Activated T-cell treated with anti-CD3 and anti-CD28 coated beads, Interleukin-2, amount 50 U/mL, for 4 hours (primary cell): ENCODE results near the gene AP3S2. TPM values are rescaled to one million over a fixed set of nuclear protein-coding genes. Genes with fewer than 3 reads are reported as not detected.
"Not testable (repeated sequence)": the region's sequence is repeated elsewhere in the genome, so short reads cannot be mapped to it uniquely, and the experiment has no call there.

Experiments
- ATAC-seq, 2 donors: fragments of 200-7000 bp; cut with Tn5 transposase; one replicate each; pipeline ENCODE4 v1.10.0; 2021
- DNase-seq: peaks from one replicate; pipeline ENCODE4 v3.0.0-alpha.2; 2020
- H3K27me3 Mint-ChIP-seq: one replicate; pipeline ENCODE4 v1.8.0; 2021; ENCODE audit warnings: low read depth, mixed read lengths
- H3K36me3 Mint-ChIP-seq: one replicate; pipeline ENCODE4 v1.8.0; 2022; ENCODE audit warnings: mixed read lengths; ENCODE audit not compliant: insufficient read depth
- H3K4me1 Mint-ChIP-seq: one replicate; pipeline ENCODE4 v1.8.0; 2021; ENCODE audit warnings: low read depth, mixed read lengths
- H3K4me3 Mint-ChIP-seq: one replicate; pipeline ENCODE4 v1.8.0; 2021; ENCODE audit warnings: mild to moderate bottlenecking, moderate library complexity, mixed read lengths
- H3K9me3 Mint-ChIP-seq: one replicate; pipeline ENCODE4 v1.8.0; 2021; ENCODE audit warnings: mixed read lengths
- total RNA-seq, 3 donors: library from RNA; stranded (reverse); gene quantifications; one replicate each; pipeline ENCODE4 v1.2.1, GENCODE V29; 2021

The AP3S2 gene
- total RNA-seq, 3 donors from 2014 or later: 15.2 to 17.4 (median 17.1) TPM

DNA sequence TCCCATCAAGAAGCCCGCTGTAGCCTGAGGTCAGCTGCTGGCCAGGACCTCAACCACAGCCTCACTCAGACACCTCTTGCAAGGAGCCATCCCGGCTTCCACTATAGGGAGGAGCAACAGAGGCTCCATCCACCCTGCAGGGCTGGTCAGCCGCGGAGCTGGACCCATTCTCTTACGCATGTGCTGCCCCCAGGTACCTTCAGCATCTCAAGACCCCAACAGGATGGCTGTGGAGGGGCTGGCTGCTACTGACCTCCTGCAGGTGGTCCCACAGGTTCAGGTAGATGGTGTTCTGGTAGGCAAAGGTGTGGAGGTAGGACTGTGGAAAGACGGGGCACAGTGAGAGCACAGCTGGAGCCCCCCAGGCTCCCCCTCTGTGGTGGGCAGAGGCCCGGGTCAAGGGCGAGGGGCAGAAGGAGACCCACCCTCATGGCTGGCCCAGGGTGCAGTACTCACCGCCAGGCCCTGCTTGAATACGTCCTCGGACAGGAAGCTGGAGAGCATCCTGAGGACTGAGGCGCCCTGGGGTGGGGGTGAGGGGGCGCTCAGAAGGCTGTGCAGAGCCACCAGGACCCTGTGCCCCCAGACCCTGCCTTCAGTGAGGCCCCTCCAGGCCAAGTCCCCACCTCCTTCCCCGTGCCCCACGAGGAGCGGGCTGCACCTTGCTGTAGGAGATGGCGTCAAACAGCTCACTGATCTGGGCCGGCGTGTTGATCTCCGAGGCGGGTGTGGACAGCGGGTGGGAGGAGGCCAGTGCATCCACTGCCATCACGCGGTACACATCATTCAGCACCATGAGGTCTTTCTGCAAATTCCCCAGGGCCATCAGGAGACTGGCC, 90.6 kb downstream of the AP3S2 start:
- H3K9me3 Mint-ChIP-seq: no peaks in the 10 kb centered on the region
- ATAC-seq (no peak), DNase-seq (no peak)
- peaks cover 8% of the 10 kb centered on the region for H3K27me3 Mint-ChIP-seq
- no peaks in the 10 kb centered on the region for H3K36me3 Mint-ChIP-seq
- H3K4me1 Mint-ChIP-seq: no peaks in the 10 kb centered on the region
- no peak overlapping the region for H3K4me3 Mint-ChIP-seq

GRCh38 chr15:89802231-89802928, 91.4 kb downstream of the AP3S2 start:
- no peak overlapping the region for H3K4me3 Mint-ChIP-seq
- H3K9me3 Mint-ChIP-seq: no peaks in the 10 kb centered on the region
- H3K36me3 Mint-ChIP-seq: no peaks in the 10 kb centered on the region
- DNase-seq: no peak
- H3K4me1 Mint-ChIP-seq: no peaks in the 10 kb centered on the region
- no peak for ATAC-seq
- H3K27me3 Mint-ChIP-seq: peaks cover 8% of the 10 kb centered on the region

GRCh38 chr15:89801471-89802195, 92.2 kb downstream of the AP3S2 start:
- H3K4me1 Mint-ChIP-seq: no peaks in the 10 kb centered on the region
- peaks cover 8% of the 10 kb centered on the region for H3K27me3 Mint-ChIP-seq
- ATAC-seq (no peak), DNase-seq (no peak)
- no peaks in the 10 kb centered on the region for H3K36me3 Mint-ChIP-seq
- no peaks in the 10 kb centered on the region for H3K9me3 Mint-ChIP-seq
- no peak overlapping the region for H3K4me3 Mint-ChIP-seq

- Mint-ChIP-seq H3K4me1 (no peaks in the 10 kb centered on the region), H3K36me3 (no peaks in the 10 kb centered on the region)
Measured at GRCh38 chr15:89799918-89800498, 93.8 kb downstream of the AP3S2 start.

DNA sequence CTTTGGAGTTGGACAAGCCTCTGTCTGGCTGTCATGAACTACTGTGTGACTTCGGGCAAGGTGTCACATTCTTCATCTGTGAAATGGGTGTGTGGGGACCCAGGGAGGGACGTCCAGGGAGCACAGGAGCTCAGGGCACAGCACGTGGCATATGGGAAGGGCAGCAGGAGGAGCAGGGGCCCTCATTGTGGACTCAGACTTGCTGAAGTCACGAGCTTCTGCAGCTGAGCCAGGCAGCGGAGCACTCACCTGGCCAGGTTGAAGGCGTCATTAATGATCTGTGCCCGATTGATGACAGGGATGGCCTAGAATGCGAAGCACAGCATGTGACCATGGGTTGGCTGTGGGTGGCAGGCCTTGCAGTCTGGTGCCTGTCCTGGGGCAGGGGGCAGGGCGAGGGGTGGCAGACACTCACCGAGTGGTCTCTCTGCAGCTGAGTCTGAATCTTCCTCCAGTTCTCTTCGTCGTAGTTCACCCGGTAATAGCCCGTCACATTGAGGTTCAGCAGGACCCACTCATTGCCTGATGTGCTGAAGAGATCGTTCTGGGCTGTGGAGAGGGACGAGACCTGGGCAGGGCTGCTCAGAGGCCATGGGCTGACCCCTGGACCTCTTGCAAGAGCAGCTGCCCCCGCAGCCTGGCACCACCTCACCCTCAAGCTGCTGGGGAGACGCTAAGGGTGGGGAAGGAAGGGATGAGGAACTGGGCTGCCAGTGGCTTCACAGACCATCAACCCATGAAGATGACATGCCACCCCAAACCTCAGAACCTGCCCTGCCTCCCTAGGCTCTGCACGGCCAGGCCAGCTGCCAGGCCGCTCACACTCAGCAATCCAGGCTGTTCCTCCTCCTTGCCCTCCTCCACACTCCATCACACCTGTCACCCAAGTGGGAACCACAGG, 94.5 kb downstream of the AP3S2 start:
- no peak for ATAC-seq
- H3K4me3 Mint-ChIP-seq: no peak overlapping the region
- no peak for DNase-seq

More at GRCh38 chr15:89799918-89800498, 93.8 kb downstream of the AP3S2 start:
- H3K9me3 Mint-ChIP-seq: no peaks in the 10 kb centered on the region
- DNase-seq: no peak
- peaks cover 8% of the 10 kb centered on the region for H3K27me3 Mint-ChIP-seq
- no peak for ATAC-seq
- H3K4me3 Mint-ChIP-seq: no peak overlapping the region

DNA sequence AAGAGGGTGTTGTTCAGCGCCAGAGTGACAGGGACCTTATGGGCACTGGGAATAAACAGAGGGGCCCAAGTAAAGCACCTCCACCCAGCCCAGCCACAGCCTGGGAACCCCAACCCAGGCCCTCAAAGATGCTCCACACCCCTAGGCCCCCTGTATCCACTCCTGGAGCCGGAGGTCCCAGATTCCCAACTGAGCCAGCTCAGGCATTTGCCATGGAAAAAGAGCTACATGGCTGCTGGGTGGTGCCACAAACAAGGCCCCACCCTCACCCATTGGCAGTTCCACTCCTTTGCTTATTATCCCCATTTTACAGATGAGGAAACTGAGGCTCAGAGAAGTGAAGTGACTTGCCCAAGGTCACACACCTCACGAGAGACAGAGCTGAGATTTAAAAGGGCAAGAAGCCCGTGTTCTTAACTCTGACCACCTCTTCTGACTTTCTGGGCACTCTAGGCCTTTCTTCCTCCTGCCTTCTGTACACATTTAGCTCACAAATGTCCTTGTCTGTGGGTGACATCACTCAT, 96.1 kb downstream of the AP3S2 start:
- H3K9me3 Mint-ChIP-seq: no peaks in the 10 kb centered on the region
- no peaks in the 10 kb centered on the region for H3K36me3 Mint-ChIP-seq
- no peak for ATAC-seq
- H3K27me3 Mint-ChIP-seq: peaks cover 8% of the 10 kb centered on the region
- DNase-seq: no peak
- H3K4me3 Mint-ChIP-seq: no peak overlapping the region
- H3K4me1 Mint-ChIP-seq: no peaks in the 10 kb centered on the region

More for the DNA sequence above, 94.5 kb downstream of the AP3S2 start:
- H3K9me3 Mint-ChIP-seq: no peaks in the 10 kb centered on the region
- peaks cover 8% of the 10 kb centered on the region for H3K27me3 Mint-ChIP-seq
- H3K36me3 Mint-ChIP-seq: no peaks in the 10 kb centered on the region
- no peaks in the 10 kb centered on the region for H3K4me1 Mint-ChIP-seq

DNA sequence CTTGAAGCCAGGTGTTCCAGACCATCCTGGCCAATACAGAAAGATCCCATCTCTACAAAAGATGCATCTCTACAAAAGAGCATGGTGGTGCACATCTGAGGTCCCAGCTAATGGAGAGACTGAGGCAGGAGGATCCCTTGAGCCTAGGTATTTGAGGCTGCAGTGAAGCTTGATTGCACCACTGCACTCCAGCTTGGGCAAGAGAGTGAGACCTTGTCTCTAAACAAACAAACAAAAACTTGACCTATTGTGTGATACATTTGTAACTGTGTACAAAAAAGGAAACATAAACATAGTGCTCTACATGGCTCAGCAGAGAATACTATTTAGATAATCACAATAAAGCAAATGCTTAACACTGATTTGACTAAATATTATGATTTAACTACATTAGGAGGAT, 97.8 kb downstream of the AP3S2 start:
- no peaks in the 10 kb centered on the region for H3K4me1 Mint-ChIP-seq
- H3K4me3 Mint-ChIP-seq: no peak overlapping the region
- DNase-seq (no peak), ATAC-seq (no peak)
- H3K36me3 Mint-ChIP-seq: no peaks in the 10 kb centered on the region
- H3K9me3 Mint-ChIP-seq: no peaks in the 10 kb centered on the region
- H3K27me3 Mint-ChIP-seq: peaks cover 5% of the 10 kb centered on the region

GRCh38 chr15:89794627-89795241, 99.1 kb downstream of the AP3S2 start:
- ATAC-seq (no peak), DNase-seq (no peak)
- Mint-ChIP-seq H3K36me3 (no peaks in the 10 kb centered on the region), H3K4me3 (no peak overlapping the region), H3K4me1 (no peaks in the 10 kb centered on the region), H3K27me3 (no peaks in the 10 kb centered on the region), H3K9me3 (no peaks in the 10 kb centered on the region)

- H3K9me3 Mint-ChIP-seq: peaks cover 8% of the 10 kb centered on the region
- ATAC-seq (no peak), DNase-seq (no peak)
- H3K4me1 Mint-ChIP-seq: no peaks in the 10 kb centered on the region
- H3K27me3 Mint-ChIP-seq: no peaks in the 10 kb centered on the region
- H3K36me3 Mint-ChIP-seq: no peaks in the 10 kb centered on the region
- H3K4me3 Mint-ChIP-seq: no peak overlapping the region
Measured at GRCh38 chr15:89792106-89792805, 101.5 kb downstream of the AP3S2 start.

- H3K4me3 Mint-ChIP-seq: no peak overlapping the region
- peaks cover 8% of the 10 kb centered on the region for H3K9me3 Mint-ChIP-seq
- no peak for ATAC-seq
Measured at GRCh38 chr15:89790661-89791060, 103.1 kb downstream of the AP3S2 start.

DNA sequence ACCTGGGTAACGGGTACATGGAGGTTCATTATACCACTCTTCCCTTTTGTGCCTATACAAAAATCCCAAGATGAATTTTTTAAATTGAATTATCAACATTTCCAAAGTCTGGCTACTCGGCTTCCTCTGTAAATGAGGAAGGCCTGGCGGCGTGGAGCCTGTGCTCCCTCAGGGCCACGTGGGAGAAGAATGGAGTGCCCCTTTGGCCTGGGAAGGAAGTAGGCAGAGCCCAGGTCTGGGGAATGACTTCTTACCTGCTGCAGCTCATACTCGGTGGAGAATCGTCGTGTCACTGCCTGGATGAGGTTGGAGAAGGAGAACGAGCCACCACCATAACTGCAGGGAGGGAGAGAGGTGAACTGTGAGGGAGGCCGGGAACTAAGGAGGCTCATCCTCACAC, 103.6 kb downstream of the AP3S2 start:
- Mint-ChIP-seq H3K9me3 (peaks cover 8% of the 10 kb centered on the region), H3K4me1 (no peaks in the 10 kb centered on the region), H3K36me3 (no peaks in the 10 kb centered on the region), H3K4me3 (no peak overlapping the region), H3K27me3 (no peaks in the 10 kb centered on the region)
- no peak for DNase-seq
- no peak for ATAC-seq

More at GRCh38 chr15:89790661-89791060, 103.1 kb downstream of the AP3S2 start:
- Mint-ChIP-seq H3K4me1 (no peaks in the 10 kb centered on the region), H3K27me3 (no peaks in the 10 kb centered on the region), H3K36me3 (no peaks in the 10 kb centered on the region)
- no peak for DNase-seq

GRCh38 chr15:89788585-89788984, 105.2 kb downstream of the AP3S2 start:
- not testable (repeated sequence) for H3K36me3 Mint-ChIP-seq, ATAC-seq, DNase-seq, H3K9me3 Mint-ChIP-seq, H3K27me3 Mint-ChIP-seq, H3K4me1 Mint-ChIP-seq, H3K4me3 Mint-ChIP-seq
